Astrocyte (in vitro differentiated cells and primary cell): ENCODE data around the gene FOSL2. TPM values are rescaled to one million over a fixed set of nuclear protein-coding genes. Genes with fewer than 3 reads are reported as not detected.
A peak's percentile ranks its signal among the peaks of the same experiment; 100 is the strongest.

ENCODE experiments used
- DNase-seq: peaks from one replicate; pipeline ENCODE4 v3.0.0-alpha.2; 2010; ENCODE audit warnings: low read depth
- FAIRE-seq: peaks from 2 replicates; lab custom pipeline; 2011; peaks lifted over from hg19 to GRCh38; lab: Jason Lieb, UNC
- H2AFZ ChIP-seq: 2 replicates; pipeline ENCODE4 v1.6.0; 2012; ENCODE audit warnings: low read depth, low read length, inconsistent platforms
- H3K27ac ChIP-seq: 2 replicates; pipeline ENCODE4 v1.5.1; 2011; ENCODE audit warnings: low read depth, low read length, inconsistent platforms
- H3K27me3 ChIP-seq: 2 replicates; pipeline ENCODE4 v1.6.0; 2011; ENCODE audit warnings: low read length, inconsistent platforms; ENCODE audit not compliant: insufficient read depth
- H3K36me3 ChIP-seq: 2 replicates; pipeline ENCODE4 v1.5.1; 2011; ENCODE audit warnings: low read length, inconsistent platforms; ENCODE audit not compliant: insufficient read depth
- H3K4me1 ChIP-seq: 2 replicates; pipeline ENCODE4 v1.5.1; 2011; ENCODE audit warnings: low read length, inconsistent platforms; ENCODE audit not compliant: insufficient read depth
- H3K4me2 ChIP-seq: 2 replicates; pipeline ENCODE4 v1.6.0; 2012; ENCODE audit warnings: low read length, inconsistent platforms
- H3K4me3 ChIP-seq: 2 replicates; pipeline ENCODE4 v1.5.1; 2011; ENCODE audit warnings: low read depth, mild to moderate bottlenecking, low read length, inconsistent platforms; ENCODE audit not compliant: insufficient read depth
- H3K79me2 ChIP-seq: 2 replicates; pipeline ENCODE4 v1.6.0; 2012; ENCODE audit warnings: mild to moderate bottlenecking, low read length, inconsistent platforms; ENCODE audit not compliant: insufficient read depth
- H3K9ac ChIP-seq: 2 replicates; pipeline ENCODE4 v1.6.0; 2012; ENCODE audit warnings: mild to moderate bottlenecking, low read length, inconsistent platforms
- H3K9me3 ChIP-seq: 2 replicates; pipeline ENCODE4 v1.5.1; 2012; ENCODE audit warnings: low read depth, mild to moderate bottlenecking, low read length, inconsistent platforms; ENCODE audit not compliant: insufficient read depth
- H4K20me1 ChIP-seq: 2 replicates; pipeline ENCODE4 v1.6.0; 2012; ENCODE audit warnings: low read length, inconsistent platforms; ENCODE audit not compliant: insufficient read depth
- H3K27ac Mint-ChIP-seq: one replicate; pipeline ENCODE4 v1.8.0; 2021; ENCODE audit warnings: mild to moderate bottlenecking, mixed read lengths; ENCODE audit not compliant: unreplicated experiment
- H3K27me3 Mint-ChIP-seq: one replicate; pipeline ENCODE4 v1.8.0; 2021; ENCODE audit warnings: low read depth, mixed read lengths; ENCODE audit not compliant: unreplicated experiment
- H3K36me3 Mint-ChIP-seq: one replicate; pipeline ENCODE4 v1.8.0; 2021; ENCODE audit warnings: low read depth, mixed read lengths; ENCODE audit not compliant: unreplicated experiment
- H3K4me1 Mint-ChIP-seq: one replicate; pipeline ENCODE4 v1.8.0; 2021; ENCODE audit warnings: low read depth, mixed read lengths; ENCODE audit not compliant: unreplicated experiment
- H3K4me3 Mint-ChIP-seq: one replicate; pipeline ENCODE4 v1.8.0; 2021; ENCODE audit warnings: mild to moderate bottlenecking, moderate library complexity, mixed read lengths; ENCODE audit not compliant: unreplicated experiment
- H3K9me3 Mint-ChIP-seq: one replicate; pipeline ENCODE4 v1.8.0; 2021; ENCODE audit warnings: mild to moderate bottlenecking, mixed read lengths; ENCODE audit not compliant: unreplicated experiment
- CTCF ChIP-seq: IDR thresholded peaks from 2 replicates; pipeline ENCODE4 v1.5.1; 2011; ENCODE audit warnings: low read depth, mild to moderate bottlenecking, inconsistent platforms, low read length, moderate library complexity; ENCODE audit not compliant: insufficient read depth
- EZH2 ChIP-seq: IDR thresholded peaks from 2 replicates; pipeline ENCODE4 v1.6.1; 2012; ENCODE audit warnings: mild to moderate bottlenecking, low read length, inconsistent platforms; ENCODE audit not compliant: insufficient read depth
- total RNA-seq: library from RNA; stranded (reverse); gene quantifications from 2 replicates; pipeline ENCODE4 v1.2.1, GENCODE V29; 2021

FOSL2 gene
- total RNA-seq, 1 donor from 2014 or later, result 158 TPM

GRCh38 chr2:28424799-28425463, 32.3 kb downstream of the FOSL2 start:
- no peak overlapping the region for H3K4me2 ChIP-seq
- peaks cover 1% of the 10 kb centered on the region for H3K36me3 ChIP-seq
- no peak overlapping the region for H3K4me3 ChIP-seq
- peaks cover 14% of the 10 kb centered on the region for H3K4me1 ChIP-seq
- no peaks in the 10 kb centered on the region for H3K9me3 ChIP-seq
- no peak for DNase-seq
- Mint-ChIP-seq H3K4me3 (no peak overlapping the region), H3K9me3 (no peaks in the 10 kb centered on the region), H3K36me3 (peaks cover 5% of the 10 kb centered on the region), H3K4me1 (peaks cover 42% of the 10 kb centered on the region), H3K27ac (peak overlapping the region; percentile 48), H3K27me3 (no peaks in the 10 kb centered on the region)
- H3K79me2 ChIP-seq, result no peaks in the 10 kb centered on the region
- H3K27ac ChIP-seq, result no peak overlapping the region
- H2AFZ ChIP-seq, result no peak overlapping the region
- no peak overlapping the region for H3K9ac ChIP-seq
- FAIRE-seq, result no peak
- H3K27me3 ChIP-seq, result no peaks in the 10 kb centered on the region
- peaks cover 19% of the 10 kb centered on the region for H4K20me1 ChIP-seq
- TF ChIP-seq EZH2 (no peak), CTCF (no peak)

GRCh38 chr2:28425464-28425835, 32.8 kb downstream of the FOSL2 start:
- Mint-ChIP-seq H3K36me3 (peaks cover 3% of the 10 kb centered on the region), H3K9me3 (no peaks in the 10 kb centered on the region), H3K27ac (no peak overlapping the region), H3K4me1 (peaks cover 41% of the 10 kb centered on the region), H3K4me3 (no peak overlapping the region), H3K27me3 (no peaks in the 10 kb centered on the region)
- Histone ChIP-seq H3K27ac (no peak overlapping the region), H3K4me3 (no peak overlapping the region), H3K36me3 (no peaks in the 10 kb centered on the region), H4K20me1 (peaks cover 14% of the 10 kb centered on the region), H3K4me2 (no peak overlapping the region), H3K9me3 (no peaks in the 10 kb centered on the region), H3K27me3 (no peaks in the 10 kb centered on the region), H3K9ac (no peak overlapping the region), H2AFZ (no peak overlapping the region), H3K4me1 (peaks cover 14% of the 10 kb centered on the region), H3K79me2 (no peaks in the 10 kb centered on the region)
- no peak for DNase-seq
- no peak for FAIRE-seq
- no peak for TF ChIP-seq EZH2
- TF ChIP-seq CTCF, result no peak

- Histone ChIP-seq H3K36me3 (no peaks in the 10 kb centered on the region), H3K9ac (no peak overlapping the region), H3K27ac (no peak overlapping the region), H2AFZ (no peak overlapping the region), H3K79me2 (no peaks in the 10 kb centered on the region), H3K9me3 (no peaks in the 10 kb centered on the region), H3K4me3 (no peak overlapping the region), H3K4me1 (peaks cover 14% of the 10 kb centered on the region), H4K20me1 (peaks cover 5% of the 10 kb centered on the region), H3K27me3 (no peaks in the 10 kb centered on the region), H3K4me2 (no peak overlapping the region)
- no peak for TF ChIP-seq CTCF
- FAIRE-seq (no peak), DNase-seq (no peak)
- Mint-ChIP-seq H3K4me1 (peaks cover 34% of the 10 kb centered on the region), H3K4me3 (no peak overlapping the region), H3K27ac (no peak overlapping the region), H3K27me3 (peaks cover 7% of the 10 kb centered on the region), H3K36me3 (no peaks in the 10 kb centered on the region), H3K9me3 (peaks cover 8% of the 10 kb centered on the region)
Observed at GRCh38 chr2:28427741-28428415, 35.2 kb downstream of the FOSL2 start.
